Fibroblast of lung (primary cell): ENCODE results near the gene PRKAG2. TPM values are rescaled to one million over a fixed set of nuclear protein-coding genes. Genes with fewer than 3 reads are reported as not detected.

ENCODE experiments used
- DNase-seq, 2 donors: peaks; one replicate each; pipeline versions ENCODE4 v3.0.0 to v3.0.0-alpha.2; 2010; ENCODE audit warnings: low read depth in 2 of 2
- H2AFZ ChIP-seq: 2 replicates; pipeline ENCODE4 v1.5.1; 2012; ENCODE audit warnings: low read length, control low read depth, inconsistent platforms
- H3K27ac ChIP-seq: 2 replicates; pipeline ENCODE4 v1.5.1; 2011; ENCODE audit warnings: low read length, control low read depth; ENCODE audit not compliant: insufficient read depth
- H3K27me3 ChIP-seq: 2 replicates; pipeline ENCODE4 v1.5.1; 2011; ENCODE audit warnings: mild to moderate bottlenecking, low read length; ENCODE audit not compliant: control insufficient read depth, insufficient read depth
- H3K36me3 ChIP-seq: 2 replicates; pipeline ENCODE4 v1.5.1; 2011; ENCODE audit warnings: low read length; ENCODE audit not compliant: control insufficient read depth, insufficient read depth
- H3K4me1 ChIP-seq: 2 replicates; pipeline ENCODE4 v1.5.1; 2011; ENCODE audit warnings: low read length; ENCODE audit not compliant: control insufficient read depth, insufficient read depth; ENCODE audit errors: extremely low read depth
- H3K4me2 ChIP-seq: 2 replicates; pipeline ENCODE4 v1.5.1; 2011; ENCODE audit warnings: low read length, control low read depth; ENCODE audit not compliant: insufficient read depth; ENCODE audit errors: extremely low read depth
- H3K4me3 ChIP-seq, 4 experiments: fragments of 200-600 bp in 1 of 4; sonication (generic) in 1 of 4; replicated peaks in 1 of 4; 2 replicates each; pipeline ENCODE4 v1.5.1; 2011 to 2016; ENCODE audit warnings: low read length in 4 of 4, low read depth in 3 of 4, mild to moderate bottlenecking in 3 of 4, control low read depth in 2 of 4, inconsistent platforms in 1 of 4, mixed read lengths in 1 of 4; ENCODE audit not compliant: insufficient read depth in 1 of 4; ENCODE audit errors: control extremely low read depth in 1 of 4
- H3K79me2 ChIP-seq: 2 replicates; pipeline ENCODE4 v1.5.1; 2012; ENCODE audit warnings: mild to moderate bottlenecking, low read length, inconsistent platforms; ENCODE audit not compliant: control insufficient read depth, insufficient read depth
- H3K9ac ChIP-seq: 2 replicates; pipeline ENCODE4 v1.5.1; 2011; ENCODE audit warnings: mild to moderate bottlenecking, low read length, control low read depth; ENCODE audit not compliant: insufficient read depth
- H3K9me3 ChIP-seq: 2 replicates; pipeline ENCODE4 v1.5.1; 2012; ENCODE audit warnings: low read depth, low read length; ENCODE audit not compliant: control insufficient read depth, insufficient read depth
- H4K20me1 ChIP-seq: 2 replicates; pipeline ENCODE4 v1.5.1; 2011; ENCODE audit warnings: low read length; ENCODE audit not compliant: control insufficient read depth, insufficient read depth; ENCODE audit errors: extremely low read depth
- EZH2 ChIP-seq: IDR thresholded peaks from 2 replicates; pipeline ENCODE4 v1.5.1; 2012; ENCODE audit warnings: low read length, control low read depth, mild to moderate bottlenecking; ENCODE audit errors: missing control alignments
- polyA plus RNA-seq, 2 donors: library from polyadenylated mRNA; depleted of rRNA in 1 of 2; stranded (reverse) in 1 of 2; unstranded in 1 of 2; fragments of >200 nt; gene quantifications; 2 replicates each; pipeline ENCODE4 v1.2.1, GENCODE V29; 2011 to 2012; ENCODE audit warnings: missing spikeins in 1 of 2
- total RNA-seq: library from RNA; depleted of rRNA; stranded (reverse); fragments of >200 nt; gene quantifications from 2 replicates; pipeline ENCODE4 v1.2.1, GENCODE V29; 2014
- TF ChIP-seq, protein P1 (sequence below), 2 donors: IDR thresholded peaks in 1 of 2; conservative IDR thresholded peaks in 1 of 2; 1 replicate in 1 of 2; 2 replicates in 1 of 2; pipeline ENCODE4 v1.5.1; 2011 to 2012; ENCODE audit warnings: low read length in 2 of 2, control low read depth in 1 of 2, inconsistent platforms in 1 of 2, low read depth in 1 of 2, mild to moderate bottlenecking in 1 of 2

The PRKAG2 gene
- total and polyA plus RNA-seq, 2 donors (not counting 1 experiment from before 2014, with no cell fraction given) = 11.9 to 56.7 TPM

DNA sequence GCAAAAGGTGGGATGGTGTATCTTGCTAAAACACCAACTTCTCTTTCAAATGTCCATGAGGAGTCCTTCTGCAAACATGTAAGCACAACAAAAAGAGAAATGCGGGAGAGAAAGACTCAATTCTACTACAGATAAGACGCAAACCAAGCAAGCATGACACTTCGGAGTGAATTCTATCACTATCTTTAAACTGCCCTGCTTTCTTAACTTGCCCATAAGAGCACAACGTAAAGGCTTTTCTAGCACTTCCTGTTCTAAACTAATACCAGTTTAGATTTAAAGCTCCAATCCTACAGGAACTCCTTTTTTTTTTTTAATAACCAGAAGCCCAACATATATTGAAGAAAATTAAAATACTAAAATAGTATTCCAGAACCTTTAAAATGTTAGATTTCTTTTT, 365.6 kb downstream of the PRKAG2 start:
- Histone ChIP-seq H2AFZ (no peak overlapping the region), H3K4me2 (no peak overlapping the region), H3K36me3 (no peaks in the 10 kb centered on the region), H3K9me3 (no peaks in the 10 kb centered on the region), H3K79me2 (peaks cover 99% of the 10 kb centered on the region), H3K27ac (no peak overlapping the region), H3K4me1 (peaks cover 6% of the 10 kb centered on the region), H3K9ac (no peak overlapping the region), H3K4me3 (no peak overlapping the region), H3K27me3 (no peaks in the 10 kb centered on the region), H4K20me1 (peaks cover 9% of the 10 kb centered on the region)
- no peak for DNase-seq
- TF ChIP-seq EZH2 = no peak
- TF ChIP-seq, protein P1, sequence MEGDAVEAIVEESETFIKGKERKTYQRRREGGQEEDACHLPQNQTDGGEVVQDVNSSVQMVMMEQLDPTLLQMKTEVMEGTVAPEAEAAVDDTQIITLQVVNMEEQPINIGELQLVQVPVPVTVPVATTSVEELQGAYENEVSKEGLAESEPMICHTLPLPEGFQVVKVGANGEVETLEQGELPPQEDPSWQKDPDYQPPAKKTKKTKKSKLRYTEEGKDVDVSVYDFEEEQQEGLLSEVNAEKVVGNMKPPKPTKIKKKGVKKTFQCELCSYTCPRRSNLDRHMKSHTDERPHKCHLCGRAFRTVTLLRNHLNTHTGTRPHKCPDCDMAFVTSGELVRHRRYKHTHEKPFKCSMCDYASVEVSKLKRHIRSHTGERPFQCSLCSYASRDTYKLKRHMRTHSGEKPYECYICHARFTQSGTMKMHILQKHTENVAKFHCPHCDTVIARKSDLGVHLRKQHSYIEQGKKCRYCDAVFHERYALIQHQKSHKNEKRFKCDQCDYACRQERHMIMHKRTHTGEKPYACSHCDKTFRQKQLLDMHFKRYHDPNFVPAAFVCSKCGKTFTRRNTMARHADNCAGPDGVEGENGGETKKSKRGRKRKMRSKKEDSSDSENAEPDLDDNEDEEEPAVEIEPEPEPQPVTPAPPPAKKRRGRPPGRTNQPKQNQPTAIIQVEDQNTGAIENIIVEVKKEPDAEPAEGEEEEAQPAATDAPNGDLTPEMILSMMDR (conservative IDR thresholded peaks at IDR 0.05 in 1 of 2, IDR thresholded peaks at IDR 0.05 in 1 of 2; ENCODE audit: low read depth in 1 of 2, low read length in 2 of 2) = no peak

DNA sequence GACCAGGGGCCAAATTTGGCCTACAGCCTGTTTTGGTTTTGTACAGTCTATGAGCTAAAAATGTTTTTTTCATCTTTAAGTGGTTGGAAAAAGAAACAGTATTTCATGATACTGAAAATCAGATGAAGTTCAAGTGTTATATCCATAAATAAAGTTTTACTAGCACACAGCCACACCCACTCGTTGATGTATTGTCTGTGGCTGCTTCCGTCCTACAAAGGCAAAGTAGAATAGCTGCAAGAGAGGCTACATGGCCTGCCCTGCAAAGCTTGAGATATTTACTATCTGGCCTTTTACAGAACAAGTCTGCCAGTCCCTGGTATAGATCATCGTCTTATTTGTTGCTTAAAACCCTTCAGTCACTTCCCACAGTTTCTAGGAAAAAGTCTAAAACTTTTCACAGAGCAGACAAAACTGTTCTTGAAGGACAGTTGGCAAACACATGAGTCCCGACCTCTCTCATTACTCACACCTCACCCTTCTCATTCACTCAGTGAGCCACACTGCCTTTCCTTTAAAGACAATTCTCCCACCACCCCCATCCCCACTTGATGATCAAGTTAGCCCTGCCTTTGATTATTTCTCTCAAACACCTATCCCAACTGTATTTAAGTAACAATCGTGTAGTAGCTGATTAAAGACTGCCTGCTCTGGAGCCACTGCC, 367.1 kb downstream of the PRKAG2 start:
- Histone ChIP-seq H3K4me3 (no peak overlapping the region), H3K4me1 (peaks cover 6% of the 10 kb centered on the region), H3K9me3 (no peaks in the 10 kb centered on the region), H4K20me1 (peaks cover 9% of the 10 kb centered on the region), H3K27ac (no peak overlapping the region), H3K9ac (no peak overlapping the region), H3K4me2 (no peak overlapping the region), H3K36me3 (no peaks in the 10 kb centered on the region), H2AFZ (no peak overlapping the region), H3K27me3 (no peaks in the 10 kb centered on the region), H3K79me2 (peaks cover 99% of the 10 kb centered on the region)
- TF ChIP-seq, protein P1 (conservative IDR thresholded peaks at IDR 0.05 in 1 of 2, IDR thresholded peaks at IDR 0.05 in 1 of 2; ENCODE audit: low read depth in 1 of 2, low read length in 2 of 2) = no peak
- no peak for TF ChIP-seq EZH2
- no peak for DNase-seq

DNA sequence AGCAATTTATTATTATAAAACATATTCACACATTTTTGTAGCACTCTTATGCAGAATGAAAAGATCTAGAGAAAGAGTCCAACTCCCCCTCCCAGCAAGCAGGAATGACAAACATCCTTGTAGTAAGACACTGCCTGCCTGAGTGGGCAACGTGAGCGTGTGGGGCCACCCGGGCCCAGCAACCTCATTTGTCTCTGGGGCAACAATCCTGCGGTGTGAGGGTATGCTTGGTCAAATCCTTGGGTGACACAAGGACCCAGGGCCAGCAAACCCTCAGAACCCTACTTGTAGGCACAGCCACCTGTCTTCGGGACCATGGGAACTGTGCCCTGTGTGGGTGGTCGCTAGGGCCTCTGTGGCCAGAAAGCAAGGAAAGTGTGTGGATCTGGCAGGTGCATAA, 367.9 kb downstream of the PRKAG2 start:
- TF ChIP-seq, protein P1 (conservative IDR thresholded peaks at IDR 0.05 in 1 of 2, IDR thresholded peaks at IDR 0.05 in 1 of 2; ENCODE audit: low read depth in 1 of 2, low read length in 2 of 2) = no peak
- no peak for TF ChIP-seq EZH2
- no peaks in the 10 kb centered on the region for H3K27me3 ChIP-seq
- H3K9ac ChIP-seq = no peak overlapping the region
- no peak overlapping the region for H3K27ac ChIP-seq
- no peak overlapping the region for H3K4me3 ChIP-seq
- H3K4me1 ChIP-seq = peaks cover 10% of the 10 kb centered on the region
- H4K20me1 ChIP-seq = peaks cover 9% of the 10 kb centered on the region
- no peaks in the 10 kb centered on the region for H3K9me3 ChIP-seq
- H2AFZ ChIP-seq = no peak overlapping the region
- no peak overlapping the region for H3K4me2 ChIP-seq
- no peaks in the 10 kb centered on the region for H3K36me3 ChIP-seq
- H3K79me2 ChIP-seq = peaks cover 98% of the 10 kb centered on the region
- DNase-seq = no peak
